ENCODE results near the gene TLR2.
A peak's percentile ranks its signal among the peaks of the same experiment; 100 is the strongest.
"Not testable (repeated sequence)": the region's sequence is repeated elsewhere in the genome, so short reads cannot be mapped to it uniquely, and the experiment has no call there.

The TLR2 gene

GRCh38 chr4:153661908-153662307, 22.2 kb upstream of the TLR2 start:
- no peak for DNase-seq (ENCODE audit: low spot score)

GRCh38 chr4:153663667-153664066, 20.4 kb upstream of the TLR2 start:
- no peak for DNase-seq (ENCODE audit: low spot score)

GRCh38 chr4:153666505-153666904, 17.6 kb upstream of the TLR2 start:
- DNase-seq (ENCODE audit: low spot score), result not testable (repeated sequence)

GRCh38 chr4:153668647-153669046, 15.4 kb upstream of the TLR2 start:
- DNase-seq (ENCODE audit: low spot score), result no peak

- DNase-seq (ENCODE audit: low spot score), result no peak
These were observed 14.2 kb upstream of the TLR2 start for GRCh38 chr4:153669838-153670237.

GRCh38 chr4:153676486-153676885, 7.6 kb upstream of the TLR2 start:
- no peak for DNase-seq (ENCODE audit: low spot score)

GRCh38 chr4:153676984-153677383, 7.1 kb upstream of the TLR2 start:
- DNase-seq (ENCODE audit: low spot score), result no peak

GRCh38 chr4:153679486-153679885, 4.6 kb upstream of the TLR2 start:
- no peak for DNase-seq (ENCODE audit: low spot score)

GRCh38 chr4:153683763-153684181, 308 bp upstream of the TLR2 start:
- DNase-seq (ENCODE audit: low spot score), result no peak

- no peak for DNase-seq (ENCODE audit: low spot score)
These were observed 891 bp downstream of the TLR2 start for GRCh38 chr4:153684971-153685371.

- DNase-seq (ENCODE audit: low spot score), result no peak
These were observed 20.4 kb downstream of the TLR2 start for GRCh38 chr4:153704522-153704921.

- DNase-seq (ENCODE audit: low spot score), result peak; percentile 28
These were observed 21.8 kb downstream of the TLR2 start for GRCh38 chr4:153705743-153706468.

GRCh38 chr4:153706519-153706918, 22.4 kb downstream of the TLR2 start:
- no peak for DNase-seq (ENCODE audit: low spot score)

- no peak for DNase-seq (ENCODE audit: low spot score)
These were observed 26.6 kb downstream of the TLR2 start for GRCh38 chr4:153710681-153711080.

GRCh38 chr4:153713866-153714646, 30.0 kb downstream of the TLR2 start:
- no peak for DNase-seq (ENCODE audit: low spot score)

- DNase-seq (ENCODE audit: low spot score), result no peak
These were observed 38.0 kb downstream of the TLR2 start for GRCh38 chr4:153722036-153722435.

- DNase-seq (ENCODE audit: low spot score), result no peak
These were observed 40.5 kb downstream of the TLR2 start for GRCh38 chr4:153724606-153725005.

- DNase-seq (ENCODE audit: low spot score), result no peak
These were observed 41.2 kb downstream of the TLR2 start for GRCh38 chr4:153725136-153725830.

- no peak for DNase-seq (ENCODE audit: low spot score)
These were observed 41.7 kb downstream of the TLR2 start for GRCh38 chr4:153725831-153726154.

- peak; percentile 20 for DNase-seq (ENCODE audit: low spot score)
These were observed 44.1 kb downstream of the TLR2 start for GRCh38 chr4:153728151-153728550.

GRCh38 chr4:153728660-153729059, 44.6 kb downstream of the TLR2 start:
- DNase-seq (ENCODE audit: low spot score), result peak; percentile 21

GRCh38 chr4:153729895-153730294, 45.8 kb downstream of the TLR2 start:
- no peak for DNase-seq (ENCODE audit: low spot score)

GRCh38 chr4:153731239-153731638, 47.2 kb downstream of the TLR2 start:
- peak; percentile 14 for DNase-seq (ENCODE audit: low spot score)
